GM12878 (cell line): Measurements from ENCODE around the gene C1QTNF1. TPM values are rescaled to one million over a fixed set of nuclear protein-coding genes. Genes with fewer than 3 reads are reported as not detected.

ENCODE experiments used
- ASH2L ChIP-seq: fragments of 300-600, 200-600 bp; sonication (generic); IDR thresholded peaks from 2 replicates; pipeline ENCODE4 v1.6.1; 2017; ENCODE audit warnings: low read depth, mild to moderate bottlenecking, borderline replicate concordance
- ATF7 ChIP-seq: fragments of 450-650 bp; IDR thresholded peaks from 2 replicates; pipeline ENCODE4 v1.6.1; 2016; ENCODE audit warnings: low read depth, mild to moderate bottlenecking
- BMI1 ChIP-seq: fragments of 450-650 bp; IDR thresholded peaks from 2 replicates; pipeline ENCODE4 v1.6.1; 2016; ENCODE audit warnings: mild to moderate bottlenecking, moderate library complexity, borderline replicate concordance
- CREM ChIP-seq: IDR thresholded peaks from 2 replicates; pipeline ENCODE4 v1.6.1; 2014; ENCODE audit warnings: antibody characterized with exemption, low read depth
- HDAC2 ChIP-seq: fragments of 200-600 bp; sonication (generic); IDR thresholded peaks from 2 replicates; pipeline ENCODE4 v1.6.1; 2017
- MYC ChIP-seq: IDR thresholded peaks from 2 replicates; pipeline ENCODE4 v1.6.1; 2011; ENCODE audit warnings: mild to moderate bottlenecking, low read length, moderate library complexity, inconsistent platforms; ENCODE audit not compliant: insufficient read depth, insufficient replicate concordance, insufficient read length, severe bottlenecking
- NFYB ChIP-seq: IDR thresholded peaks from 2 replicates; pipeline ENCODE4 v1.6.1; 2011; ENCODE audit warnings: low read depth, mild to moderate bottlenecking, low read length, improper control_type of control experiment, moderate library complexity; ENCODE audit not compliant: insufficient read depth
- NR2F1 ChIP-seq: fragments of 450-650 bp; conservative IDR thresholded peaks from 2 replicates; pipeline ENCODE4 v1.6.1; 2017; ENCODE audit warnings: mild to moderate bottlenecking
- PAX5 ChIP-seq: IDR thresholded peaks from 2 replicates; pipeline ENCODE4 v1.6.1; 2011; ENCODE audit warnings: low read depth, low read length, borderline replicate concordance
- POLR2A ChIP-seq: IDR thresholded peaks from 2 replicates; pipeline ENCODE4 v1.6.1; 2011; ENCODE audit warnings: low read depth, mild to moderate bottlenecking, low read length
- RBBP5 ChIP-seq: fragments of 200-600 bp; sonication (generic); conservative IDR thresholded peaks from 2 replicates; pipeline ENCODE4 v1.6.1; 2016
- RCOR1 ChIP-seq: conservative IDR thresholded peaks from 2 replicates; pipeline ENCODE4 v1.6.1; 2012; ENCODE audit warnings: low read depth, low read length, improper control_type of control experiment
- RELA ChIP-seq: fragments of 450-650 bp; IDR thresholded peaks from 2 replicates; pipeline ENCODE4 v1.8.0; 2014; ENCODE audit warnings: borderline replicate concordance; ENCODE audit not compliant: partially characterized antibody
- RELB ChIP-seq: fragments of 450-650 bp; IDR thresholded peaks from 2 replicates; pipeline ENCODE4 v1.6.1; 2017; ENCODE audit warnings: low read depth, mild to moderate bottlenecking, moderate library complexity
- RFX5 ChIP-seq: IDR thresholded peaks from 2 replicates; pipeline ENCODE4 v1.6.1; 2011; ENCODE audit warnings: low read depth, low read length, improper control_type of control experiment
- STAT1 ChIP-seq: fragments of 450-650 bp; conservative IDR thresholded peaks from 2 replicates; pipeline ENCODE4 v1.6.1; 2014; ENCODE audit warnings: antibody characterized with exemption, mild to moderate bottlenecking
- TAF1 ChIP-seq: IDR thresholded peaks from 2 replicates; pipeline ENCODE4 v1.6.1; 2011; ENCODE audit warnings: mild to moderate bottlenecking, low read depth, low read length, borderline replicate concordance
- TARDBP ChIP-seq: IDR thresholded peaks from 2 replicates; pipeline ENCODE4 v1.6.1; 2016; ENCODE audit warnings: borderline replicate concordance
- TBL1XR1 ChIP-seq: IDR thresholded peaks from 2 replicates; pipeline ENCODE4 v1.6.1; 2012; ENCODE audit warnings: low read depth, low read length, improper control_type of control experiment
- ZNF207 ChIP-seq: fragments of 450-650 bp; IDR thresholded peaks from 2 replicates; pipeline ENCODE4 v1.6.1; 2014; ENCODE audit warnings: antibody characterized with exemption, mild to moderate bottlenecking, borderline replicate concordance
- ZNF217 ChIP-seq: fragments of 450-650 bp; IDR thresholded peaks from 2 replicates; pipeline ENCODE4 v1.6.1; 2017; ENCODE audit warnings: antibody characterized with exemption, mild to moderate bottlenecking
- polyA plus RNA-seq, 11 experiments: library from polyadenylated mRNA; depleted of rRNA in 4 of 11; unstranded in 6 of 11; stranded (reverse) in 5 of 11; fragments of >200 nt; fragmentation: Nextera tagmentation in 4 of 11; fragmentation: Illumina TruSeq in 1 of 11; extraction: Ambion mirVana in 4 of 11; extraction: Trizol in 1 of 11; gene quantifications; 1 replicate in 1 of 11; 2 replicates in 10 of 11; pipeline versions ENCODE4 v1.2.1 to v1.2.3, GENCODE V29; 2011 to 2016; ENCODE audit warnings: inconsistent platforms in 2 of 11, missing spikeins in 2 of 11, low read depth in 1 of 11
- total RNA-seq, 4 experiments: library from RNA; depleted of rRNA in 3 of 4; stranded (reverse); fragments of >200 nt in 3 of 4; fragmentation: Illumina TruSeq in 1 of 4; extraction: Trizol in 1 of 4; gene quantifications; 2 replicates each; pipeline versions ENCODE4 v1.2.1 to v1.2.3, GENCODE V29; 2013 to 2021
- TF ChIP-seq, protein P1 (sequence below): fragments of 450-650 bp; IDR thresholded peaks from 2 replicates; pipeline ENCODE4 v1.6.1; 2017; ENCODE audit warnings: mild to moderate bottlenecking, moderate library complexity
- TF ChIP-seq, protein P2 (sequence below): fragments of 150-350 bp; IDR thresholded peaks from 2 replicates; pipeline ENCODE4 v1.6.1; 2016; ENCODE audit warnings: low read depth, low read length

C1QTNF1 gene
- total and polyA plus RNA-seq, 10 of the 15 experiments (the other 5 are each of a cell fraction or from before 2014, with no cell fraction given), result 0.05 to 1.1 (median 0.15) TPM; not detected in 4

GRCh38 chr17:79009397-79010303, 14.3 kb upstream of the C1QTNF1 start, which contains the start of gene CANT1 (continued):
- TF ChIP-seq ZNF207 (no peak; the same call in 1 of the 2 replicates), TBL1XR1 (no peak), BMI1 (no peak), ASH2L (no peak), MYC (no peak), RELA (no peak), POLR2A (peak; percentile 91), STAT1 (peak; percentile 30; the same call in 1 of the 2 replicates), RCOR1 (no peak), ATF7 (no peak), RELB (no peak), TAF1 (0 out of 2 replicates have a peak, but pooled peaks have one; percentile 59), TARDBP (no peak), NR2F1 (peak; percentile 97), ZNF217 (0 out of 2 replicates have a peak, but pooled peaks have one; percentile 24), CREM (no peak; the same call in 1 of the 2 replicates), RBBP5 (no peak), NFYB (no peak), HDAC2 (no peak), RFX5 (no peak), PAX5 (no peak)
- TF ChIP-seq, protein P1, sequence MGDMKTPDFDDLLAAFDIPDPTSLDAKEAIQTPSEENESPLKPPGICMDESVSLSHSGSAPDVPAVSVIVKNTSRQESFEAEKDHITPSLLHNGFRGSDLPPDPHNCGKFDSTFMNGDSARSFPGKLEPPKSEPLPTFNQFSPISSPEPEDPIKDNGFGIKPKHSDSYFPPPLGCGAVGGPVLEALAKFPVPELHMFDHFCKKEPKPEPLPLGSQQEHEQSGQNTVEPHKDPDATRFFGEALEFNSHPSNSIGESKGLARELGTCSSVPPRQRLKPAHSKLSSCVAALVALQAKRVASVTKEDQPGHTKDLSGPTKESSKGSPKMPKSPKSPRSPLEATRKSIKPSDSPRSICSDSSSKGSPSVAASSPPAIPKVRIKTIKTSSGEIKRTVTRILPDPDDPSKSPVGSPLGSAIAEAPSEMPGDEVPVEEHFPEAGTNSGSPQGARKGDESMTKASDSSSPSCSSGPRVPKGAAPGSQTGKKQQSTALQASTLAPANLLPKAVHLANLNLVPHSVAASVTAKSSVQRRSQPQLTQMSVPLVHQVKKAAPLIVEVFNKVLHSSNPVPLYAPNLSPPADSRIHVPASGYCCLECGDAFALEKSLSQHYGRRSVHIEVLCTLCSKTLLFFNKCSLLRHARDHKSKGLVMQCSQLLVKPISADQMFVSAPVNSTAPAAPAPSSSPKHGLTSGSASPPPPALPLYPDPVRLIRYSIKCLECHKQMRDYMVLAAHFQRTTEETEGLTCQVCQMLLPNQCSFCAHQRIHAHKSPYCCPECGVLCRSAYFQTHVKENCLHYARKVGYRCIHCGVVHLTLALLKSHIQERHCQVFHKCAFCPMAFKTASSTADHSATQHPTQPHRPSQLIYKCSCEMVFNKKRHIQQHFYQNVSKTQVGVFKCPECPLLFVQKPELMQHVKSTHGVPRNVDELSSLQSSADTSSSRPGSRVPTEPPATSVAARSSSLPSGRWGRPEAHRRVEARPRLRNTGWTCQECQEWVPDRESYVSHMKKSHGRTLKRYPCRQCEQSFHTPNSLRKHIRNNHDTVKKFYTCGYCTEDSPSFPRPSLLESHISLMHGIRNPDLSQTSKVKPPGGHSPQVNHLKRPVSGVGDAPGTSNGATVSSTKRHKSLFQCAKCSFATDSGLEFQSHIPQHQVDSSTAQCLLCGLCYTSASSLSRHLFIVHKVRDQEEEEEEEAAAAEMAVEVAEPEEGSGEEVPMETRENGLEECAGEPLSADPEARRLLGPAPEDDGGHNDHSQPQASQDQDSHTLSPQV, result no peak
- TF ChIP-seq, protein P2, sequence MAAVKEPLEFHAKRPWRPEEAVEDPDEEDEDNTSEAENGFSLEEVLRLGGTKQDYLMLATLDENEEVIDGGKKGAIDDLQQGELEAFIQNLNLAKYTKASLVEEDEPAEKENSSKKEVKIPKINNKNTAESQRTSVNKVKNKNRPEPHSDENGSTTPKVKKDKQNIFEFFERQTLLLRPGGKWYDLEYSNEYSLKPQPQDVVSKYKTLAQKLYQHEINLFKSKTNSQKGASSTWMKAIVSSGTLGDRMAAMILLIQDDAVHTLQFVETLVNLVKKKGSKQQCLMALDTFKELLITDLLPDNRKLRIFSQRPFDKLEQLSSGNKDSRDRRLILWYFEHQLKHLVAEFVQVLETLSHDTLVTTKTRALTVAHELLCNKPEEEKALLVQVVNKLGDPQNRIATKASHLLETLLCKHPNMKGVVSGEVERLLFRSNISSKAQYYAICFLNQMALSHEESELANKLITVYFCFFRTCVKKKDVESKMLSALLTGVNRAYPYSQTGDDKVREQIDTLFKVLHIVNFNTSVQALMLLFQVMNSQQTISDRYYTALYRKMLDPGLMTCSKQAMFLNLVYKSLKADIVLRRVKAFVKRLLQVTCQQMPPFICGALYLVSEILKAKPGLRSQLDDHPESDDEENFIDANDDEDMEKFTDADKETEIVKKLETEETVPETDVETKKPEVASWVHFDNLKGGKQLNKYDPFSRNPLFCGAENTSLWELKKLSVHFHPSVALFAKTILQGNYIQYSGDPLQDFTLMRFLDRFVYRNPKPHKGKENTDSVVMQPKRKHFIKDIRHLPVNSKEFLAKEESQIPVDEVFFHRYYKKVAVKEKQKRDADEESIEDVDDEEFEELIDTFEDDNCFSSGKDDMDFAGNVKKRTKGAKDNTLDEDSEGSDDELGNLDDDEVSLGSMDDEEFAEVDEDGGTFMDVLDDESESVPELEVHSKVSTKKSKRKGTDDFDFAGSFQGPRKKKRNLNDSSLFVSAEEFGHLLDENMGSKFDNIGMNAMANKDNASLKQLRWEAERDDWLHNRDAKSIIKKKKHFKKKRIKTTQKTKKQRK, result no peak
